Uterus (tissue), 4 donors: ENCODE measurements around the gene ZNF668. TPM values are rescaled to one million over a fixed set of nuclear protein-coding genes. Genes with fewer than 3 reads are reported as not detected.
A peak's percentile ranks its signal among the peaks of the same experiment; 100 is the strongest.

Experiments used
- DNase-seq, 2 donors: peaks; one replicate each; pipeline ENCODE4 v3.0.0-alpha.2; 2019 to 2020
- H3K27ac ChIP-seq, 2 donors: fragments of 200-600 bp; sonication (generic); 1 replicate in 1 of 2; 2 replicates in 1 of 2; pipeline ENCODE4 v1.5.1; 2016 to 2018
- H3K27me3 ChIP-seq, 2 donors: fragments of 200-600 bp; sonication (generic); one replicate each; pipeline ENCODE4 v1.5.1; 2018 to 2019; ENCODE audit warnings: control low read depth in 1 of 2
- H3K36me3 ChIP-seq, 2 donors: fragments of 200-600 bp; sonication (generic); one replicate each; pipeline ENCODE4 v1.5.1; 2019; ENCODE audit warnings: control low read depth in 1 of 2
- H3K4me1 ChIP-seq, 2 donors: fragments of 200-600 bp; sonication (generic); one replicate each; pipeline ENCODE4 v1.5.1; 2018 to 2019; ENCODE audit warnings: control low read depth in 1 of 2
- H3K4me3 ChIP-seq, 2 donors: fragments of 200-600 bp; sonication (generic); 1 replicate in 1 of 2; 2 replicates in 1 of 2; pipeline ENCODE4 v1.5.1; 2018 to 2019; ENCODE audit warnings: mild to moderate bottlenecking in 1 of 2
- H3K9me3 ChIP-seq, 2 donors: fragments of 200-600 bp; sonication (generic); one replicate each; pipeline ENCODE4 v1.5.1; 2019; ENCODE audit warnings: control low read depth in 1 of 2
- CTCF ChIP-seq, 4 experiments: fragments of 200-600 bp in 2 of 4; fragments of 450-650 bp in 2 of 4; sonication (generic) in 2 of 4; IDR thresholded peaks; one replicate each; pipeline ENCODE4 v1.5.1; 2016 to 2019; ENCODE audit warnings: antibody characterized with exemption in 4 of 4, mild to moderate bottlenecking in 2 of 4, moderate library complexity in 1 of 4
- POLR2A ChIP-seq, 2 donors: fragments of 450-650 bp; IDR thresholded peaks; one replicate each; pipeline ENCODE4 v1.6.1; 2016; ENCODE audit warnings: antibody characterized with exemption in 2 of 2, mild to moderate bottlenecking in 1 of 2, moderate library complexity in 1 of 2
- intact Hi-C: fragments of 100-400 bp; cut with DNase I; formaldehyde crosslinking; loops from one replicate; pipeline ENCODE4 v1.15.1; 2023; ENCODE audit warnings: low total_unique reads
- total RNA-seq, 4 donors: library from RNA; depleted of rRNA in 3 of 4; stranded (reverse); fragments of >200 nt in 3 of 4; gene quantifications; one replicate each; pipeline versions ENCODE4 v1.1.0 to v1.2.4, GENCODE V29; 2014 to 2023
- donor health status: DM: yes; HTN: yes; CAD: no.

Gene ZNF668
- total RNA-seq, 4 donors from 2014 or later = 4.4 to 20.6 (median 6.4) TPM

DNA sequence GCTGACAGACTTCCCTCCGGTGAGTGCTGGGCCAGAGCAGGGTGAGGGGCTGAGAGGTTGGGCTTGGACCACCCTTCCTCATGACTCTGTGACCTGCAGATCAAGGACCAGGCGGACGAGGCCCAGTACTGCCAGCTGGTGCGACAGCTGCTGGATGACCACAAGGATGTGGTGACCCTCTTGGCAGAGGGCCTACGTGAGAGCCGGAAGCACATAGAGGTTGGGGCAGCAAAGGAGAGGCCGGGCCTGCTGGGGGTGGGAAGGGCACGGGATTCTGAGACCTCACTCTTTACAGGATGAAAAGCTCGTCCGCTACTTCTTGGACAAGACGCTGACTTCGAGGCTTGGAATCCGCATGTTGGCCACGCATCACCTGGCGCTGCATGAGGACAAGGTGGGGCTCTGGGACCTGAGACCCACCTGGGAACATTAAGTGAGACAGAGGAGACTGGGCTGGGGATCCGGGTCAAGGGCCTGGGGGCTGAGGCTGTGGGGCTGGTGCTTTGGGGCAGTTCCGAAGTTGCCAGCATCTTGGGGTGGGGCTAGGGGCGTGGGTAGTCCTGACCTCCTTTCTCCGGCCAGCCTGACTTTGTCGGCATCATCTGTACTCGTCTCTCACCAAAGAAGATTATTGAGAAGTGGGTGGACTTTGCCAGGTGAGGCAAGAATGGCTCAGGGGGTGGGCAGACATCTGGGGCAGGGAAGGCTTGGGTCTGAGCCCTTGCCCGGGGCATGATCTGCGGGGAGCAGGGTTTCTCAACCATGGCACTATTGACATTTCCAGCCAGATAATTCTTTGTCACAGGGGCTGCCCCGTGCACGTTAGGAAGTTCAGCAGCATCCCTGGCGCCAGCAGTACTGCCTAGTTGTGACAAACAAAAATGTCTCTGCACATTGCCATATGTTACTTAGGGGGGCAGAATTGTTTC is 36.3 kb upstream of the ZNF668 start:
- H3K4me1 ChIP-seq = peaks cover 0 to 6% of the 10 kb centered on the region in 2 donors
- TF ChIP-seq CTCF (IDR thresholded peaks at IDR 0.05) (no peak), POLR2A (IDR thresholded peaks at IDR 0.05) (no peak)
- H3K4me3 ChIP-seq = no peak overlapping the region
- intact Hi-C loops = no loop called here
- H3K9me3 ChIP-seq = no peaks in the 10 kb centered on the region
- no peak for DNase-seq
- H3K36me3 ChIP-seq = no peaks in the 10 kb centered on the region
- H3K27ac ChIP-seq = no peak overlapping the region
- H3K27me3 ChIP-seq = no peaks in the 10 kb centered on the region

- intact Hi-C loops = no loop called here
- no peak for TF ChIP-seq POLR2A (IDR thresholded peaks at IDR 0.05)
- TF ChIP-seq CTCF (IDR thresholded peaks at IDR 0.05) = no peak
- Histone ChIP-seq H3K27me3 (no peaks in the 10 kb centered on the region), H3K27ac (no peak overlapping the region), H3K4me3 (no peak overlapping the region), H3K4me1 (peaks cover 0 to 6% of the 10 kb centered on the region in 2 donors), H3K36me3 (no peaks in the 10 kb centered on the region), H3K9me3 (no peaks in the 10 kb centered on the region)
- no peak for DNase-seq
Measured at GRCh38 chr16:31109622-31110021, 35.6 kb upstream of the ZNF668 start.

DNA sequence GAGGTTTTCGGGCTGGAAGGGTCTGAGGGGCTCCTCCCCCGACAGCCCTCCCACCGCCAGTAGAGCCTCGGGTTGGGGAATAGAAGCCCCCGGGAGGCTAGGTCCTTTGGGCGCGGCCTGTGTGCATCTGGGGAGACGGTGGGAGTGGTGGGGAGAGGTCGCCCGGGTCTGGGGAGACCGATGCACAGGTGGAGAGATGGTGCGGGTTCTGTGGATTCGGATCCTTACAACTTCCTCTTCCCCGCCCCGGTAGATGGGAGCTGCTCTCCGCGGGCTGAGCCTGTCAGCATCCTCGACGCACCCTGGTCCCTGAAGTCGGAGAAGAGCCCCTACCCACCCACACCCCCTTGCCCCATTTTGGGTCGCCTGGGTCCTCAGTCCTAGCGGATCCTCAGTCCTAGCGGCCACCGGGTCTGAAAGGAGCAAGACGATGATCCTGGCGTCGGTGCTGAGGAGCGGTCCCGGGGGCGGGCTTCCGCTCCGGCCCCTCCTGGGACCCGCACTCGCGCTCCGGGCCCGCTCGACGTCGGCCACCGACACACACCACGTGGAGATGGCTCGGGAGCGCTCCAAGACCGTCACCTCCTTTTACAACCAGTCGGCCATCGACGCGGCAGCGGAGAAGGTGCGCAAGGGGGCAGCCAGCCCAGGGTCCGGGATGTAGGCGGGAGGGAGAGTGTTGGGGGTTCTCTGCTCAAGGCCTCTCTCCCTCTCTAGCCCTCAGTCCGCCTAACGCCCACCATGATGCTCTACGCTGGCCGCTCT is 34.9 kb upstream of the ZNF668 start:
- Histone ChIP-seq H3K4me1 (peaks cover 0 to 6% of the 10 kb centered on the region in 2 donors), H3K36me3 (no peaks in the 10 kb centered on the region), H3K9me3 (no peaks in the 10 kb centered on the region), H3K27ac (peak overlapping the region; percentile 82 to 86), H3K4me3 (peak overlapping the region; percentile 63 to 82), H3K27me3 (no peaks in the 10 kb centered on the region)
- no peak for DNase-seq
- intact Hi-C loops = no loop called here
- TF ChIP-seq POLR2A (IDR thresholded peaks at IDR 0.05) (no peak), CTCF (IDR thresholded peaks at IDR 0.05) (no peak)

GRCh38 chr16:31108035-31108793 is 34.2 kb upstream of the ZNF668 start, which contains the start of gene BCKDK:
BCKDK (plus strand) TSS chr16:31108386; CDS start chr16:31109224, 838 bp downstream.
- Histone ChIP-seq H3K27me3 (no peaks in the 10 kb centered on the region), H3K36me3 (no peaks in the 10 kb centered on the region), H3K9me3 (no peaks in the 10 kb centered on the region), H3K27ac (peak within 1 kb of the TSS; percentile 82 to 86), H3K4me3 (peak within 1 kb of the TSS; percentile 63 to 82), H3K4me1 (peaks cover 0 to 6% of the 10 kb centered on the region in 2 donors)
- intact Hi-C loops = no loop called here
- peak; percentile 63 to 76 for DNase-seq
- TF ChIP-seq POLR2A (IDR thresholded peaks at IDR 0.05) (peak; percentile 20 to 69), CTCF (IDR thresholded peaks at IDR 0.05) (no peak)
